HG03439 (cell line): ENCODE results near the gene CNOT3.
"Not testable (repeated sequence)": the region's sequence is repeated elsewhere in the genome, so short reads cannot be mapped to it uniquely, and the experiment has no call there.

Experiments used
- ATAC-seq: cut with Tn5 transposase; IDR thresholded peaks from one replicate; pipeline ENCODE4 v1.9.1; 2021; ENCODE audit warnings: mild to moderate bottlenecking, moderate library complexity; ENCODE audit not compliant: unreplicated experiment

CNOT3 gene

GRCh38 chr19:54137699-54138488, at the start of gene CNOT3:
TSS of gene CNOT3 (plus strand) at chr19:54137762. CDS start at chr19:54142979, 5,217 bp downstream.
- no peak for ATAC-seq

DNA sequence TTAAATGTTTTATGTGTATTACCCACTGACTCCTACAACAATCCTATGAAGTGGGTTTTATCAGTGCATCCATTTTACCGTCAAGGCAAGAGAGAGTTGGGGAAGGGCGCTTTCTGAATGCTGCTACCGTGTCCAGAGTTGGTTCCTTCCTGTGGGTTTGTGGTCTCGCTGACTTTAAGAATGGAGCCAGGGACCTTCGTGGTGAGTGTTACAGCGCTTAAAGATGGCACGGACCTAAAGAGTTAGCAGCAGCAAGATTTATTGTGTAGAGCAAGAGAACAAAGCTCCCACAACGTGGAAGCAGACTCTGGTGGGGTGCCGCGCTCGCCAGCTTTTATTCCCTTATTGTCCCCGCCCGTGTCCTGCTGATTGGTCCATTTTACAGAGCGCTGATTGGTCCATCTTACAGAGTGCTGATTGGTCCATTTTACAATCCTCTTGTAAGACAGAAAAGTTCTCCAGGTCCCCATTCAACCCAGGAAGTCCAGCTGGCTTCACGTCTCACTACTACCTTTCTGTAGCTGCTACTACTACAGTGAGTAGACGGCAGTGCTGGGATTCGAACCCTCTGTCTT, 43.0 kb upstream of the CNOT3 start:
- ATAC-seq, result no peak

GRCh38 chr19:54095136-54095858, 42.3 kb upstream of the CNOT3 start:
- no peak for ATAC-seq

- not testable (repeated sequence) for ATAC-seq
Observed at GRCh38 chr19:54095859-54096616, 41.5 kb upstream of the CNOT3 start.

DNA sequence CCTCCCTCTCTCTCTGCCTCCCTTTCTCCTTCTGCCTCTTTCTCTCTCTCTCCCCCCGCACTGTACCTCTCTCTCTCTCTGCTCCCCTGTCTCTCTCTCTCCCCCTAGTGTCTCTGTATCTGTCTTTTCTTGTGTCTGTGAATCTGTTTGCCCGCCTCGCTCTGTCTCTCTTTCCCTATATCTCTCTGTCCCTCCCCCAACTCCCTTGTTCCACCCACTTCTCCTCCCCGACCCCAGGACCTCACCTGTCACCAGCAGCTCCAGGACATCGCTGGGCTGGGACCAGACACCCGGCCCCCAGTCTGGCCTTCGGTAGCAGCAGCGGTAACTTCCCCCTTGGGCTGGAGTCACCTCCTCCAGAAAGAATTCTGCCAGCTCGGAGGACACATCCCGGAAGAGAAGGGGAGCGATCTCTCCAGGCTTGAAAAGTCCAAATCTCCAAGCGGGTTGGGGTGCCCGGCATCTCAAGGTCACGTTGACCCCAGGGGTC, 40.9 kb upstream of the CNOT3 start:
- no peak for ATAC-seq

DNA sequence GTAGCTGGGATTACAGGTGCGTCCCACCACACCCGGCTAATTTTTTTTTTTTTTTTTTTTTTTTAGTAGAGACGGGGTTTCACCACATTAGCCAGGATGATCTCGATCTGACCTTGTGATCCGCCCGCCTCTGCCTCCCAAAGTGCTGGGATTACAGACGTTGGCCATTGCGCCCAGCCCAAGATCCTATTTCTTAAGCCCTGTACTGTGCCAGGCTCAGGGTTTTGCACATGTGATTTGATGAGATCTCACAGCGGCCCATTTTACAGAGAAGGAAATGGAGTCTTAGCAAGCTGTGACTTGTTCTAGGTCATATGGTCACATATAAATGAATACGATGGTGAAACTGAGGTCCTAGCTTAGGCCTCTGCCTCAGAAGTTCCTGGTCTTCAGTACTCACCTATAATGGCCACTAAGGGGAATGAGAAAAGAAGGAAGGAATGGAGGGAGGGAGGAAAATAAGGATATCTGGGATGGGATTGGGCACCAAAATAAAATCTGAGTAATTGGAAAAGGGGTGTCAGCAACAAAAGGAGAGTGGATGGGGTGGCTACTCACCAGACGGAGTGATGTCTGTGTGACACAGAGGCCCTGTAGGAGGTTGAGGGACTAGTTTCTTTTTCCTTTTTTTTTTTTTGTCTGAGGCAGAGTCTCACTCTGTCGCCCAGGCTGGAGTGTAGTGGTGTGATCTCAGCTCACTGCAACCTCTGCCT, 38.2 kb upstream of the CNOT3 start:
- no peak for ATAC-seq

GRCh38 chr19:54099903-54100255, 37.7 kb upstream of the CNOT3 start:
- not testable (repeated sequence) for ATAC-seq

GRCh38 chr19:54100561-54100960, 37.0 kb upstream of the CNOT3 start, which contains the start of gene OSCAR:
TSS of gene OSCAR (minus strand) at chr19:54100803. CDS start at chr19:54100792, 11 bp downstream.
- ATAC-seq, result no peak

DNA sequence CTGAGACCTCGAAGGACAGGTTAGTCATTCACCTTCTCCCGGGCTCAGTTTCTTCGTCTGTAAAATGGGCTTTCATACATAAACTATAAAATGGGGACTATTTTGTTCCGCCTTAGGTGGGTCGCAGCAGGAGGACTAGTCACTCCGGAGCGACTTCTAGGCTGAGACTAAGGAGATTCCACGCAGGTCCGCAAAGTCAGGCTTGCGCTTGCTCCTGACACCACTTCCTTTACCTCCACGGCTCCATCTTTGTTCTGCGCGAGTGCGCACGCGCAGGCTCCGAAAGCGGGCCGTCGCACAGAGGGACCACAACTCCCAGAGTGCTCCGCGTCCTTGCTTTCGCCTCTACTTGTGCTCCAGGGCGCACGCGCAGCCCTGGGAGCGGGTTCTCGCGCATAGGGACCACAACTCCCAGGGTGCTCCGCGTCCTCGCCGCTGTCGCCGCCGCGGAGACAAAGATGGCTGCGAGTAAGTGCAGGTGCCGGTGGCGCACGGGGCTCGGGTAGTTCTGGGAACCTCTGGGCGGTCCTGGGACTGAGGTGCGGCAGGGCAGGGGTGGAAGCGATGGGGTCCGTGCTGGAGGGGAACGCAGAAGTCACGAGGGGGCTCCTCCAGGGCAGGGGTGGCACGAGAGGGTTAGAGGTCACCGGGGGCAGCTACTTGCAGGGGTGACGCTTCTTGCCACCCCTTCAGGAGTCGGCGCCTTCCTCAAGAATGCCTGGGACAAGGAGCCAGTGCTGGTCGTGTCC, 35.0 kb upstream of the CNOT3 start, which contains the start of gene NDUFA3:
TSS of gene NDUFA3 (plus strand) at position 435 of the 749 bp plus-strand sequence. CDS start at position 459, 24 bp downstream.
- ATAC-seq, result peak; percentile 92

DNA sequence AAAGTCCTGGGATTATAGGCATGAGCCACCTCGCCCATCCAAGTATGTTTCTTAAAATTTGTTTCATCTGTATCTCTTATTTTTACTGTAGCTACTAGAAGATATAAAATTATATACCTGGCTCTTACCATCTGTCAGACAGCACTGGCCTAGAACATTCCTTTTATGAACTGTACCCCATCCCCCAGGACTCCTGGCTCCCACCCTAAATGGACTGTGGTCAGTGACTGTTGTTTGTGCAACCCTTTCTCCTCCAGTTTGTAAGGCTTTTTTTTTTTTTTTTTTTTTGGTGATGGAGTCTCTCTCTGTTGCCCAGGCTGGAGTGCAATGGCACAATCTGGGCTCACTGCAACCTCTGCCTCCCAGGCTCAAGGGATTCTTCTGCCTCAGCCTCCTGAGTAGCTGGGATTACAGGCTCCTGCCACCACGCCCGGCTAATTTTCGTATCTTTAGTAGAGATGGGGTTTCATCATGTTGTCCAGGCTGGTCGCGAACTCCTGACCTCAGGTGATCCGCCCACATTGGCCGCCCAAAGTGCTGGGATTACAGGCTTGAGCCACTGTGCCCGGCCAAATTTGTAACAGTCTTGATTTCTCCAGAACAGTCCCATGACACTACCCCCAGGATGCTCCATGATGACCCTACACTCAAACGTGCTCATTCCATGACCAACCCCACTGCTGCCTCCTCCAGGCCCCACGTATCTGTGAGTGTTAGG, 32.4 kb upstream of the CNOT3 start:
- no peak for ATAC-seq

GRCh38 chr19:54105796-54106195, 31.8 kb upstream of the CNOT3 start:
- ATAC-seq, result no peak

GRCh38 chr19:54106716-54107115, 30.8 kb upstream of the CNOT3 start:
- ATAC-seq, result no peak

GRCh38 chr19:54107876-54108490, 29.6 kb upstream of the CNOT3 start:
- no peak for ATAC-seq

DNA sequence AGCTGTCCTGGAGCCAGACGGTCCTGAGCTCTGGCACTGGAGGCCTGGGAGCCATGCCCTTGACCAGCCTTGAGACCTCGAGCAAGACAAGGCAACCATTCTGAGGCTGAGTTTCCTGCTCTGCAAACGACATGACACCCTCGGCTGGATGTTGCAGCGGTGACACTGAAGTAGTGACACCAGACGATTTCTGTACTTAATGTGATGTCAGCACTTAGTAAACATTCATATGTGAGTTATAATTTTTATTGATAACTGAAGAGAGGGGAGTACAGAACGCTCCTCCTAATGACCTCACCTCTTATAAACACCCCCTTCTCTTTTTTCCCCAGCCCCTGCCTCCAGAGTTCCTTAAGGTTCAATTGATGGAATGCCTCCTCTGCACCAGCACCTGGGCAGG, 29.1 kb upstream of the CNOT3 start:
- ATAC-seq, result no peak

DNA sequence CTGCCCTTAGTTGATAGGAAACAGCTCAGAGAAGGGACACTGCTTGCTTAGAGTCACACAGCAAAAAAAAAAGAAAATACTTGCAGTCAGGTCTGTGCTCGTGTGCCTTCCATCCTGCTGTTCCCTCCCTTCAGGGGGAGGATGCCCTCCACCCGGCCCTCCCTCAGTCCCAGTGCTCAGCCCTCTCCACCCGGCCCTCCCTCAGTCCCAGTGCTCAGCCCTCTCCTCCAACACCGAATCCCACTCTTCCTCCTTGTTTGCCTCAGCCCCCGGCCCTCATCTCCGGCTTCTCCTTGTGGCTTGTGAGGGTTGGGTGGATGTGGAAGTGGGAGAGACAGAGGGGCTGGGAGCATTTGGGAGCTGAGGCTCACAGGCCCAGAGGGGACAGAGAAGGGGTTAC, 27.9 kb upstream of the CNOT3 start:
- no peak for ATAC-seq

GRCh38 chr19:54114340-54115108, 23.0 kb upstream of the CNOT3 start:
- ATAC-seq, result peak; percentile 3
